A549 (cell line): ENCODE data around the gene OPTN.

ENCODE experiments used
- POLR2A ChIP-seq: IDR thresholded peaks from 2 replicates; pipeline ENCODE4 v1.6.1; 2012; ENCODE audit warnings: mild to moderate bottlenecking, low read length
- SMC3 ChIP-seq: fragments of >200 bp; sonication (Bioruptor Twin); formaldehyde crosslinking; IDR thresholded peaks from 3 replicates; pipeline ENCODE4 v1.6.1; 2018; ENCODE audit warnings: inconsistent platforms

DNA sequence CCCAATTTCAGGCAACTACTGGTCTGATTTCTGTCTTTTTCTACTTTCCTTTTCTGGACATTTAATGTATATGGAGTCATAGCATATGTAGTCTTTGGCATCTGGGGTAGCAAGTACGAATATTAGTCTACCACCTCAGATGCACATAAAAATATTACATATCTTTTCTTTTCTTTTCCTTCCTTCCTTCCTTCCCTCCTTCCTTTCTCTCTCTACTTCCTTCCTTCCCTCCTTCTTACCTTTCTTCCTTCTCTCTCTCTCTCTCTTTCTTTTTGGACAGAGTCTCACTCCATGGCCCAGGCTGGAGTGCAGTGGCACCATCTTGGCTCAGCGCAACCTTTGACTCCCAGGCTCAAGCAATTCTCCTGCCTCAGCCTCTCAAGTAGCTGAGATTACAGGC, 4.0 kb upstream of the OPTN start:
- TF ChIP-seq POLR2A = no peak
- TF ChIP-seq SMC3 = no peak
